NCI-H2227 (cell line): ENCODE measurements around the gene TBL1X.
A peak's percentile ranks its signal among the peaks of the same experiment; 100 is the strongest.
"Not testable (repeated sequence)": the region's sequence is repeated elsewhere in the genome, so short reads cannot be mapped to it uniquely, and the experiment has no call there.

Experiments used
- DNase-seq: peaks from one replicate; lab custom pipeline; 2025; ENCODE audit not compliant: unreplicated experiment; lab: John Stamatoyannopoulos, UW

Gene TBL1X

DNA sequence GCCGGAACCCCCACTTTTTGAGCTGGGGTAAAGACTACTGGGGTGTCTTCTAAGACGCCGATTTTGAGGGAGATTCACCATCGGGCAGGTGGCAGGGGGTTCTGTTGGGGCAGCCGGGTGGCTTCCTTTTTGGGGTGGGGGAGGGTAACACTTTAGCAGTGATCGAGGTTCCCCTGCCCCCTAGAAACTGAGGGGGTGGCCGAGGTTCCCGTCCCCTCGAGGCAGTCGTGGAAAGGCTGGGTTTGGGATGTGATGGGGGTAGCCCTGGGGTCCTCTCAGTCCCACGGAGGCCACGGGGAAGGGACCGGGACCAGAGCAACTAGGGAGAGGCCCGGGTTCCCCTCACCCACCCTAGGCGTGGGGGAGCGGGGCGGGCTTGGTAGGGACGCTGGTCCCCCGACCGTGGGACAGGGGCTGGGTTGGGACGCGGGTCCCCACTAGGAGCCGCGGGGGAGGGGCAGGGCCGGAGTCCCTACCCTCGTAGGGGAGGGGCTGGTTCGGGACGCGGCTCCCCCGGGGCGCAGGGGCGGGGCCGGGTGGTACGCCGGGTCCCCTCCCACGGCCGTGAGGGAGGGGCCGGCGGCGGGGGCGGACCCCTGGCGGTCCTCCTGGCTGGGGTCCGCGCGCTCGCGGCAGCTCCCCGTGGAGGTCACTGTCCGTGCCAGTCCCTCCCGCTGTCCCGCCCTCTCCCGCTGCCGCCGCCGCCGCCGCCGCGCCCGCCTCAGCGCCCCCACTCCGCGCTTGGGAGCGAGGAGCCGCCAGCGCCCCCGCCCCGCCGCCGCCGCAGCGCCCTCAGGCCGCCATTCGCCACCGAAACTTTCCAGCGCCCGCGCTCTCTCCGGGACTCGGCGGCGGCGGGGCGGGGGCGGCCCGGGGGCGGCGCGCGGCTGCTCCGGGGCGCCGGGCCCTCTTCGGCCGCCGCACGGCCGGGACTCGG is at the start of gene TBL1X:
TBL1X (plus strand) TSS at position 624 of the 937 bp plus-strand sequence. CDS start 188,529 bp downstream, outside the sequence.
- peak; percentile 79 for DNase-seq

DNA sequence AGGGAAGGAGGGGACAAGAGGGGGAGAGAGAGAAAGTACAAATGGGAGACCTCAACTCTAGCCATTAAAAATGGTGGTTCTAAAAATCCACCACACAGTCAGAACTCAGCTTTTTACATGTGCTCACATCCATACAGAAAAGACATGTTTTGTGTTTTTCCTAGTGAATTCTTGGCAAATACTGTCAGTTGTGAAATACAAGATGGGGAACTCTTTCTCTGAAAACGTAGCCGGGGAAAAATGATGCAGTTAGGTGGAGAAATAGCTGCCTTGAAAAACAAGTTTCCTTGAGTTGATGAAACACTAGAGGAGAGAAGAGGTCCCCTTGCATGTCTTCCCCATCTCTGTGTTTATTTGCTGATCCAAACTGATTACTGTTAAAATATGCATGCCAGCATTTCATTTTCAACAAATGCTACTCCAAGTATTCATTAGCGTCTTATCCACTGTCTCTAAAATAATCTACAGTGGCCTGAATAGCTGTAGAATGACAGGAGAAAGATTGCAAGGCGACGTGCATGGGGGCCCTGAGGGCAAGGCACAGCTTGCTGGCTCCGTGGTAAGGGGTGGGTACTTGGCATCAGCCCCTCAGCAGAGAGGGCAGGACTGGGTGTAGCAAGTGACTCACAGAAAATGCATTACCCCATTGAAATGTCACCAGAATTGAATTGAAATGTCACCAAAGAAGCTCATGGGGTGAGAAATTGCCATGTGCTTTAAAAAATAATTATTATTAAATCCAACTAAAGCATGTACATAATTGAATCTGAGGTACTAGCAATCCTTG is 48.1 kb upstream of the TBL1X start:
- DNase-seq = no peak

DNA sequence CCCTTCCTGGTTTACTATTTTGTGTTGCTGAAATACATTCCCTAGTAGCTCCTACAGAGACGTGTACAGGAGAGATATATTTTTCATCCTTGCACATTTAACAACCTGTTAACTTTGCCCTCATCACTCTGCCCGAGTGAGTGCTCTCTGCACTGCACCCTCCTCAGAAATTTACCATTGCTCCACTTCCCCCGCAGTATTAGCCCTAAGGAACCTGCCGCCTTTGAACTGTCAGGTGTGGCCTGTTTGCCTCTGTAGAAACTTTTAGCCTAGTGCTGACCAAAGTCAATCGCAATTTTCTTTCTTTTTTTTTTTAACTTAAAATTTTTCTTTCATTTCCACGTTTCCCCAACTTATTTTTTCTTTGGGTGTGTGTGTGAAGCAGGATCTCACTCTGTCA is 46.6 kb upstream of the TBL1X start:
- no peak for DNase-seq

DNA sequence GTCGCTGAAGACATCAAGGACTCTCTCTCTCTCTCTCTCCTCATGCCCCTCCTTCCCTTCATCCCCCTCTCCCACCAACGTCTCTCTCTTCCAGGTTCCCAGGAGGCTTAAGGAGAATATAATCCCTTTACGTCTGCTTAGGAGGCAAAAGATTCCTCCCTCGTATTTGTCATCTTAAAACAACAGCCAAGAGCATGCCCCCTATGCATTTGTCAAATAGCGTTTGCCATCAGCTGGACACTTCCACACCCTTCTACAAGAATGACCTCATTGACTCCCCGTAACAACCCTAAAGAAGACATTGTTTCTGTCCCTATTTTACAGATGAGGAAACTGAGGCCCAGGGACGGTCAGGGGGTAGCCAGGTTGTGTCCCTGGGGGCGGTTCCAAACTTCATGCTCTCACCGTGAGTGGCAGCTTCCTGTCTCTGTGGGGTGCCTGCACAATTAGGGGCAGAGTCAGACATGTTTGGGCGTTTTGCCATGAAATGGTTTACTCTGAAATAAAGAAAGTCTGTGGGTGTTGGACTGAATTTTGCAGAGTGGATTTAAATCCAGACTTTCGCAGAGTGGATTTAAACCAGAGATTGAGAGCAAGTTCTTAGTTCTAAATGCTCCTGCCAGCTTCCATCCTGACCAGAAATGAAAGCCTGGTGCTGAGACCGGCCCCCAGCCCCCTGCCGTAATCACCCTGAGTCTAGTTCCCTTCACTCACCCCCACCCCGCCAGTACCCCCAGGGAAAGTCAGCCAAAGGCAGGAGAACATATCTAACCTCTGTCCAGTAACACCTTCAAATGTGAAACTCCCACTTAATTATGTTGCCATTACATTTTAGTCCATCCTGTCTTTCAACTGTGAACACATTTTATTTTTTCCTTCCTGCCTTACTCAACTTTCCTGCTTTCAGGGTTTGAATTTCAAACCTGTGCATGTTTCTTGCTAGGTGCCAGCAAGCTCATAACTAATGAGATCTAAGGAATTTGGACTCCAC is 44.3 kb upstream of the TBL1X start:
- no peak for DNase-seq

- DNase-seq = no peak
Observed at GRCh38 chrX:9429767-9430166, 35.1 kb upstream of the TBL1X start.

DNA sequence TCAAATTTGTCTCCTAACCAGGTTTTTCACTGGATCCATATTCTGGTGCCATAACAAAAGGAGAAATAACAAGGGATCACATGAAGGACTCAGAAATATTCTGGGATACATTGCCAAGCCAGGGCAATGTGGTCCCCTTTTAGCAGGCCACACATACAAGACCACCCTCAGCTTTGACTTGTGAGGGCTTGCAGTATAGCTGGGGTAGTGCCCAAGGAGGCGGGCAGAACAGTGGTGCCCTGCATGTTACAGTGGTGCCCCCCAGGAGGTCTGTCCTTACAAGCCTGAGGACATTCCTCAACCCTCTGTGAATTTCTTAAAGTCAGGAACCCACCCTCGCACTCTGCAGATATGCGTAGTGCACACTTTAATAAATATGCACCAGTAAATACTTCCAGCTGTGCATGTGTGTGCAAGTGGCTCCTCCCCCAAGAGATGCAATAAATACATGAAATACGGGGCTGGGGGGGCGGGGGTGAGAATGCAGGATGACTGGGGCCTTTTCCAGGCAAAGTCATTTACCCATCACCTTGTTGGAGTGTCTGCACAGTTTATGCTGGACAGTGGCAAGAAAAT is 34.4 kb upstream of the TBL1X start:
- DNase-seq = no peak

GRCh38 chrX:9431281-9431680 is 33.6 kb upstream of the TBL1X start:
- no peak for DNase-seq

DNA sequence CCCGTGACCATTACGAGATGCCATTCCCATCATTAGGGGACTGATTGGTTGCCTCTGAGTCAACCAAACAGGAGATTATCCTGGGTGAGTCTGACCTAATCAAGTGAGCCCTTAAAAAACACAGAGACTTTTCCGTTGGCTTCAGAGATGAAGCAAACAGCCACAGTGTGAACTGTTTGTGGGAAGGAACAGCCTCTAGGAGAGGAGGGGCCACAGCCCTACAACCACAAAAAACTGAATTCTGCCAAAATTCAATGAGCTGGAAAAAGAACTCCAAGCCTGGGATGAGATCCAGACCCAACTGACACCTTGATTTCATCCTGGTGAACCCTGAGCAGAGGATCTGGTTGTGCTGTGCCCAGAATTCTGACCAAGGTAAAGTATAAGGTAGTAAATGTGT is 31.3 kb upstream of the TBL1X start:
- no peak for DNase-seq

DNA sequence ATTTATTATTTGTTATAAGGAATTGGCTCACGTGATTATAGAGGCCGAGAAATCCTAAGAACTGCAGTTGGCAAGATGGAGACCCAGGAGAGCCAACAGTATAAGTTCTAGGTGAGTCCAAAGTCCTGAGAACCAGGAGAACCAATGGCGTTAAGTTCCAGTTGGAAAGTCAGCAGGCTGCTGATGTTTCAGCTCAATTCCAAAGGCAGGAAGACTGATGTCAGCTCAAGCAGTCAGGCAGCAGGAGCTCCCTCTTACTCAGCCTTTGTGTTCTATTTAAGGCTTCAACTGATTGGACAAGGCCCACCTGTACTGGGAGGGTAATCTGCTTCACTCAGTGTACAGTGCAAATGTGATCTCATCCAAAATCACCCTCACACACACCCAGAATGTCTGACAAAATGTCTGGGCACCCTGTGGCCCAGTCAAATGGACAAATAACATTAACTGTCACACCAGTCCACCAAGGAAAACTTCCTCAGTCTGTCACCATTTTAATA is 30.8 kb upstream of the TBL1X start:
- DNase-seq = no peak

DNA sequence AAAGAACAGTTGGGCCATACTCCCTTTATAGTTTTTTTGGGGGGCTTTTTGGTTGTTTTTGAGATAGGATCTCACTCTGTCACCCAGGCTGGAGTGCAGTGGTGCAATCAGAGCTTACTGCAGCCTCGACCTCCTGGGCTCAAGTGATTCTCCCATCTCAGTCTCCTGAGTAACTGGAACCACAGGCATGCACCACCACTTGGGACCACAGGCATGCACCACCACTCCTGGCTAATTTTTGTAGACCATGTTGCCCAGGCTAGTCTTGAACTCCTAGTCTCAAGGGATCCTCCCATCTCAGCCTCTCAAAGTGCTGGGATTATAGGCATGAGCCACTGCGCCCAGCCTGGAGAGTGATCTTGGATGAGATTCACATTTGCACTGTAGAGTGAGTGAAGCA is 29.8 kb upstream of the TBL1X start:
- DNase-seq = not testable (repeated sequence)

GRCh38 chrX:9436812-9437211 is 28.0 kb upstream of the TBL1X start:
- DNase-seq = no peak

DNA sequence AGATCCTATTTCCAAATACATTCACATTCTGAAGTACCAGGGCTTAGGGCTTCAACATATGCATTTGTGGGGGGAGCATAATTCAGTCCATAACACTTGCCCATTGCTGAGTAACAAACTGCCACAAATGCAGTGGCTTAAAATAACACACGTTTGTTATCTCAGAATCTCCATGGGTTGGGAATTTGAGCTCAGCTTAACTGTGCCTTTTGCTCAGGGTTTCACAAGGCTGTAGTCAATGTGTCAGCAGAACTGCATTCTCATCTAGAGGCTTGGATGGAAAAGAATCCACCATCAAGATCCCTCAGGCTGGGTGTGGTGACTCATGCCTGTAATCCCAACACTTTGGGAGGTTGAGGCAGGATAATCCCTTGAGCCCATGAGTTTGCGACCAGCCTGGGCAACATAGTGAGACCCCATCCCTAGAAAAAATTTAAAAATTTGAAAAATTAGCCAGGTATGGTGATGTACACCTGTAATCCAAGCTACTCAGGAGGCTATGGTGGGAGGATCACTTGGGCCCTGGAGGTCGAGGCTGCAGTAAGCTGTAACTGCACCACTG is 25.8 kb upstream of the TBL1X start:
- DNase-seq = no peak

DNA sequence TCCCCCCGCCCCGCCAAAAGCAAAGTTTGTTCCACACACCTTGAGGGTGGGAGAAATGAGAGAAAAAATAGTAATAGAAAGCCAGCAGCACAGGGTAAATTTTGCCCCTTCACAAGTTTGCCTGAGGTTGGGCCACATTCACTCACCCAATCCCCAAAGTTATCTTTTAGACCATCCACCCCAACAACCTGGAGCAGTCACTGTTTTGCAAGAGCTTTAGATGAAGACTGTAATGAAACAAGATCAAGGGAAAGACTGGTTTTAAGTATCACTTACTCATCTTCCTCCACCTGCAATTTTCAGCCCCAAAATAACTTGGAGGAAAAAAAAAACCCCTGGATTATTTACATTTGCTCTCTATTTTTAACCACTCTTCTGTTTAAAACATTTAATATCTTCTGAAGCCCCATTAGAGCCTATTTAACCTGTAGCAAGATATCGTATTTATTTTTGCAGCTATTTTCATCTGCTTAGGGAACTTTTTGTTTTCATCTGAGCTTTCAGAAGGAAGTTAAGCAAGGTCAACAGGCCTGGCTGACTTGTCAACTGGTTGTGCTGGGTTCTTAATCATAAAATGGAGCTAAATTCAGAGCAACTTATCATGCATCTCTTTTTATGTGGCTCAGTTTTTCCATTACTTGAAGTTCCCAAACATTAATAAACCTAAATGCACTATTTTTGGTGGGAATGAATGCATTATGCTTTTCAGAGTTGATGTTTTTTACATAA is 24.6 kb upstream of the TBL1X start:
- DNase-seq = no peak

DNA sequence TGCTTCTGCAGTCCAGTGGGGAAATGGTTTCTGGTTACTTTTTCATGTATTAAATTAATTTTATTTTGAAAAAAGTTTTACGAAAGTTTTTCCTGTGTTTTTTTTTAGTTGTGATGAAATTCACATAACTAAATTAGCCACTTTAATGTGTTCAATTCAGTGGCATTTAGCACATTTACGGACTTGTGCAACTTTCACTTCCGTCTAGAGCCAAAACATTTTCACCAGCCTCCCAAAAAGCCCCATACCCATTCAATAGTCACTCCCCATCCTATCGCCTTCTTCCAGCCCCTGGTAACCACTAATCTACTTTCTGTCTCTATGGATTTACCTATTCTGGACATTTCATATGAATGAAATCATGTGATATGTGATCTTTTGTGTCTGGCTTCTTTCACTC is 22.8 kb upstream of the TBL1X start:
- DNase-seq = no peak

DNA sequence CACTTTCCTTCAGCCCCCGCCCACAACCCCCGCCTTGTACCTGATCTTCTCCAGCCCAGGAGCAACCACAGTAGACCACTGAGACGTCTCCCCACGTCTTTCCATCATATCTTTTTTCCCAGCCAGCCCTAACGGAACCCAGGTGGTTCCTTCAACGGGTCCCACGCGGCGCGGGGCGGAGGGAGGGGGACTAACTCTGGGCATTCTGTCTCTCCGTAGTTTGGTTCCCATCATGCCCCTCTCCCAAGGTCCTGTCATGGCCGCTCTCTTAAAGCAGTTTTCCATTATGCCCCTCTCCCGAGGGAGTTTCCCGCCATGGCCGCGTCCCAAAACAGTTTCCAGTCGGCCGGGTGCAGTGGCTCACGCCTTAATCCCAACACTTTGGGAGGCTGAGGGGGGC is 21.5 kb upstream of the TBL1X start:
- DNase-seq = no peak

- no peak for DNase-seq
Observed at GRCh38 chrX:9447906-9448305, 17.0 kb upstream of the TBL1X start.

GRCh38 chrX:9456250-9457074 is 8.4 kb upstream of the TBL1X start:
- no peak for DNase-seq

DNA sequence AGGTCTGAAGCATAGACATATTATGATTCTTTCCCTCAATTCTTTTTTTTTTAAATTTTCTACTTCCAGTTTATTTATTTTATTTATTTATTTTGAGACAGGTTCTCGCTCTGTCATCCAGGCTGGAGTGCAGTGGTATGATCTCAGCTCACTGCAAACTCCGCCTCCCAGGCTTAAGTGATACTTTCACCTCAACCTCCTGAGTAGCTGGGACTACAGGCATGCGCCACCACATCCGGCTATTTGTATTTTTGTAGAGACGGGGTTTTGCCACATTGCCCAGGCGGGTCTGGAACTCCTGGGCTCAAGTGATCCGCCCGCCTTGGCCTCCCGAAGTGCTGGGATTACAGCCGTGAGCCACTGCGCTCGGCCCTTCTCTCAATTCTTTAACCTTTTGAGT is 6.8 kb upstream of the TBL1X start:
- DNase-seq = not testable (repeated sequence)
